Ovary (tissue), 3 donors: Measurements from ENCODE around the gene SF1.

Experiments used
- EP300 ChIP-seq: sonication (generic); formaldehyde crosslinking; IDR thresholded peaks from one replicate; pipeline ENCODE4 v1.6.1; 2017; ENCODE audit warnings: antibody characterized with exemption
- TF ChIP-seq, protein P1 (sequence below), 3 donors: fragments of 450-650 bp in 2 of 3; fragments of 200-600 bp in 1 of 3; IDR thresholded peaks; one replicate each; pipeline versions ENCODE4 v1.5.1 to v1.8.0; 2016 to 2022; ENCODE audit warnings: antibody characterized with exemption in 3 of 3, mild to moderate bottlenecking in 1 of 3
- donor health status: DM: no; HTN: no; CAD: no.

GRCh38 chr11:64826578-64827450 is 48.5 kb upstream of the SF1 start:
- TF ChIP-seq, protein P1, sequence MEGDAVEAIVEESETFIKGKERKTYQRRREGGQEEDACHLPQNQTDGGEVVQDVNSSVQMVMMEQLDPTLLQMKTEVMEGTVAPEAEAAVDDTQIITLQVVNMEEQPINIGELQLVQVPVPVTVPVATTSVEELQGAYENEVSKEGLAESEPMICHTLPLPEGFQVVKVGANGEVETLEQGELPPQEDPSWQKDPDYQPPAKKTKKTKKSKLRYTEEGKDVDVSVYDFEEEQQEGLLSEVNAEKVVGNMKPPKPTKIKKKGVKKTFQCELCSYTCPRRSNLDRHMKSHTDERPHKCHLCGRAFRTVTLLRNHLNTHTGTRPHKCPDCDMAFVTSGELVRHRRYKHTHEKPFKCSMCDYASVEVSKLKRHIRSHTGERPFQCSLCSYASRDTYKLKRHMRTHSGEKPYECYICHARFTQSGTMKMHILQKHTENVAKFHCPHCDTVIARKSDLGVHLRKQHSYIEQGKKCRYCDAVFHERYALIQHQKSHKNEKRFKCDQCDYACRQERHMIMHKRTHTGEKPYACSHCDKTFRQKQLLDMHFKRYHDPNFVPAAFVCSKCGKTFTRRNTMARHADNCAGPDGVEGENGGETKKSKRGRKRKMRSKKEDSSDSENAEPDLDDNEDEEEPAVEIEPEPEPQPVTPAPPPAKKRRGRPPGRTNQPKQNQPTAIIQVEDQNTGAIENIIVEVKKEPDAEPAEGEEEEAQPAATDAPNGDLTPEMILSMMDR (IDR thresholded peaks at IDR 0.05) = no peak
- TF ChIP-seq EP300 = no peak
